Nephron (organoid): Measurements from ENCODE around the gene TUBB1.

Experiments
- H3K27ac Mint-ChIP-seq, 3 experiments: 2 replicates each; pipeline ENCODE4 v1.8.0; 2020; ENCODE audit warnings: mixed read lengths in 3 of 3, mild to moderate bottlenecking in 2 of 3, moderate library complexity in 1 of 3
- H3K27me3 Mint-ChIP-seq: 2 replicates; pipeline ENCODE4 v1.8.0; 2021; ENCODE audit warnings: low read depth, mild to moderate bottlenecking, moderate library complexity, mixed read lengths
- H3K36me3 Mint-ChIP-seq: 2 replicates; pipeline ENCODE4 v1.8.0; 2020; ENCODE audit warnings: low read depth, mixed read lengths
- H3K4me1 Mint-ChIP-seq: 2 replicates; pipeline ENCODE4 v1.8.0; 2020; ENCODE audit warnings: mixed read lengths
- H3K4me3 Mint-ChIP-seq, 3 experiments: 2 replicates each; pipeline ENCODE4 v1.8.0; 2020; ENCODE audit warnings: mild to moderate bottlenecking in 3 of 3, mixed read lengths in 3 of 3, moderate library complexity in 2 of 3
- H3K9me3 Mint-ChIP-seq: 2 replicates; pipeline ENCODE4 v1.8.0; 2020; ENCODE audit warnings: mixed read lengths
- TF ChIP-seq, protein P1 (sequence below), 3 experiments: fragments of 200-600 bp; sonication (generic); IDR thresholded peaks; one replicate each; pipeline ENCODE4 v1.5.0; 2021; ENCODE audit warnings: antibody characterized with exemption in 3 of 3; ENCODE audit not compliant: unreplicated experiment in 3 of 3

The TUBB1 gene

DNA sequence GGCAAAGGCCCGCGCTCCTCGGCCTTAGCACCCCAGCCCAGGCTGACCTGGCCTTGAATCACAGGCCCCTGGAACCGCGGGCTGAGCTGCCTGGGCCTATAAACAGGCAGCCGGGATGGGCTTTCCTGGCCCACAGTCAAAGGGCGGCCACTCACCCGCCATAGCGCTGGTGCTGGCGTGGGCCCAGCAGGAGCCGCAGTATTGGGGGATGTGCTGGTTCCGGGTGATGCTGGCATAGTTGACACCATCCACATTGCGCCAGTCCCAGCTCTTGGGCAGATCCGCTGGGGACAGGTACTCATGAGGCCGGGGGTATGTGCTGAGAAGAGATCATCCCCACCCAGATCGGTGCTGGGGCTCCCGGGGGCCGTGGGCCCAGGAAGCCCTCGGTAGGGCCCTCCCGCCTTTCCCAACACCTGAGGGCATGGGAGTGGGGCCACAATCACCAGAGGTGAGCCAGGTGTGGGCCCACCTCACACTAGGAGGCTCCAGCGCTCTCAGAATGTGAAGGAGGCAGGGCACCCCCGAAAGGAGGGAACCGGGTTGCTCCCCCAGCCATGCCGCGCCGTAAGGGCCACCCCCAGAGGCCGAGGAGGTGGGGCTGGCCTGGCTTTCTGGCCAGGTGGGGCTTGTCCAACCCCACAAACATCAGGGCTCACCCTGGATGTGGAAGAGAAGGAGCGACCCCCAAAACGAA lies 12.9 kb upstream of the TUBB1 start:
- peak overlapping the region in 1 of 3 experiments; percentile 54 for H3K27ac Mint-ChIP-seq
- H3K36me3 Mint-ChIP-seq, result no peaks in the 10 kb centered on the region
- TF ChIP-seq, protein P1, sequence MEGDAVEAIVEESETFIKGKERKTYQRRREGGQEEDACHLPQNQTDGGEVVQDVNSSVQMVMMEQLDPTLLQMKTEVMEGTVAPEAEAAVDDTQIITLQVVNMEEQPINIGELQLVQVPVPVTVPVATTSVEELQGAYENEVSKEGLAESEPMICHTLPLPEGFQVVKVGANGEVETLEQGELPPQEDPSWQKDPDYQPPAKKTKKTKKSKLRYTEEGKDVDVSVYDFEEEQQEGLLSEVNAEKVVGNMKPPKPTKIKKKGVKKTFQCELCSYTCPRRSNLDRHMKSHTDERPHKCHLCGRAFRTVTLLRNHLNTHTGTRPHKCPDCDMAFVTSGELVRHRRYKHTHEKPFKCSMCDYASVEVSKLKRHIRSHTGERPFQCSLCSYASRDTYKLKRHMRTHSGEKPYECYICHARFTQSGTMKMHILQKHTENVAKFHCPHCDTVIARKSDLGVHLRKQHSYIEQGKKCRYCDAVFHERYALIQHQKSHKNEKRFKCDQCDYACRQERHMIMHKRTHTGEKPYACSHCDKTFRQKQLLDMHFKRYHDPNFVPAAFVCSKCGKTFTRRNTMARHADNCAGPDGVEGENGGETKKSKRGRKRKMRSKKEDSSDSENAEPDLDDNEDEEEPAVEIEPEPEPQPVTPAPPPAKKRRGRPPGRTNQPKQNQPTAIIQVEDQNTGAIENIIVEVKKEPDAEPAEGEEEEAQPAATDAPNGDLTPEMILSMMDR (IDR thresholded peaks at IDR 0.05; ENCODE audit: unreplicated experiment in 3 of 3), result no peak
- peak overlapping the region; percentile 76 to 81 (median 78) for H3K4me3 Mint-ChIP-seq
- peaks cover 22% of the 10 kb centered on the region for H3K4me1 Mint-ChIP-seq
- peaks cover 21% of the 10 kb centered on the region for H3K27me3 Mint-ChIP-seq
- no peaks in the 10 kb centered on the region for H3K9me3 Mint-ChIP-seq

DNA sequence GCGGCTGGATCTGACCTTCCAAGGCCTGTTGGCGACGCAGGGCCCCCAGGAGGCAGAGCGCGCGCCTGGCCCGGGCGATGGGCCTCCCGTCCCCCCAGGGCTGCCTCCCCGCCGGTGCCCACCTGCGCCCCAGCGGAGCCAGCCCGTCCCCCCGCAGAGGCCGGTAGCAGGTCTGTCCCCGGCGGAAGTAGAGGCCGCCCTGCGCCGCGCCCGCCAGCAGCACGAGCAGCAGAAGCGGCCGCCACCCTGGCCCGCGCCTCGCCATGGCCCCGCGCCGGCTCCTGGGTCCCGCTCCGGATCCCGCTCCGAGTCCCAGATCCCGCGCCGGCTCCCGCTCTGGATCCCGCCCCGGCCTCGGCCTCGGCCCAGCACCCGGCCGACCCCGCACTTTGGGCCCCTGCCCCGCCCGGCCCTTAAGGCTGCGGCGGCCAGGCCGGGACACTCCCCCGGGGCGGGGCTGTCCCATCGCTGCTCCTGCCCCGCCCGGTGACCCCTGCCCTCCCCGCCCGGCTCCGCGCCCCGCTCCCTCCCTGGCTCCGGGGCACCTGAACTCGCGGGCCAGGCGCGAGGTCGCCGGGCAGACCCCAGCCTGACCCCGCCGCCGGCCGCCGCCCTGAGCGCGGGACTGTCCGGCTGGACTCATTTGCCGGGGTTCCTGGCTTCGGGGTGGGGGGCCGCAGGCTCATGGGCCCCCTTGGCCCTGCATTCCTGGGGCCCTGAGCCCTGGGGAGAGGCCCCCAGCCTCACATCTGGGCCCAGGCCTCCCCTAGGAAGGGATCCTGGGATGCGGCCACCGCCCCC lies 12.2 kb upstream of the TUBB1 start, which contains the start of gene CTSZ:
Gene CTSZ (minus strand): TSS at position 391 of the 801 bp plus-strand sequence. CDS start 126 bp downstream, at position 265.
- no peaks in the 10 kb centered on the region for H3K36me3 Mint-ChIP-seq
- H3K27ac Mint-ChIP-seq, result peak within 1 kb of the TSS in 1 of 3 experiments; percentile 54
- TF ChIP-seq, protein P1 (IDR thresholded peaks at IDR 0.05; ENCODE audit: unreplicated experiment in 3 of 3), result no peak
- H3K4me1 Mint-ChIP-seq, result peaks cover 22% of the 10 kb centered on the region
- peak within 1 kb of the TSS; percentile 79 to 81 (median 81) for H3K4me3 Mint-ChIP-seq
- peaks cover 25% of the 10 kb centered on the region for H3K27me3 Mint-ChIP-seq
- H3K9me3 Mint-ChIP-seq, result no peaks in the 10 kb centered on the region

DNA sequence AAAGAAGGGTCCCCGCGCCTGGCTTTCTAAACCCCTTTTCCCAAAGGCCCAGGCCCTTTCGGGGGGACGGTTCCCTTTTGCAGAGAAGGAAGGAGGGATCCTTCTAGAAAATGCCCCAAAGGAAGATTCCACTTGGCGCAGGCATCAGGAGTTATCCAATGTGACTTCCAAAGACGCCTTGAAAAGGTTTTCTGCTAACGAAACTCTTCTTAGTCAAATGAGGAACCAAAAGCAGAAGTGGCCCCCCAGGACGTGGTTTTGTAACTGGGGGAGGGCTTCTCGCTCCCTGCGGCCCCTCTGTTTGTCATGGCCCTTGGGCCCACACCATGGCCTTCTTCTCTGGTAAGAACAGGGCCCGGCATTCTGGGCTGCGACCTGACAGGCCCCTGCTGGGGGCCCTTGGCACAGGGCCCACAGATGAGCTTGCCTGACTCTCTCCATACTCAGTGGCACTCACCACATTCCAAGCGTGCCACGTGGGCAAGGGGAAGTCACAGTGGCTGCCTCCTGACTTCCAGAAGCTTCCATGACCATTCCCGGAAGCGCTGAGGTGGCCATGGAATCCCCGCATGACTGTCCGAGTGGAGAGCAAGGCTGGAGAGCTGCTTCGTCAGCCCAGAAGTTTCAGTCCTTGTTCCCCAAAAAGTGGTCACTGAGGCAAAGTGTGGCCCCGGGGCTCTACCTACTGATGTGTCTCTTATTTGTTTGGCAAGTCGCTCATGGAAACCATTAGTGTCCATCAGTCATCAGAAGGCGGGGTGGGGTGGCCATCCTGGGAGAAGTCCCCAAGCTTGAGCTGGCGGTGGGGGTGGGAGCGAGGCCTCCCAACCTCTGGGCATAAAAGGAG lies 11.3 kb upstream of the TUBB1 start:
- no peaks in the 10 kb centered on the region for H3K9me3 Mint-ChIP-seq
- peaks cover 22% of the 10 kb centered on the region for H3K4me1 Mint-ChIP-seq
- TF ChIP-seq, protein P1 (IDR thresholded peaks at IDR 0.05; ENCODE audit: unreplicated experiment in 3 of 3), result no peak
- H3K27me3 Mint-ChIP-seq, result peaks cover 29% of the 10 kb centered on the region
- H3K27ac Mint-ChIP-seq, result no peak overlapping the region
- H3K36me3 Mint-ChIP-seq, result no peaks in the 10 kb centered on the region
- peak overlapping the region; percentile 79 to 81 (median 79) for H3K4me3 Mint-ChIP-seq

DNA sequence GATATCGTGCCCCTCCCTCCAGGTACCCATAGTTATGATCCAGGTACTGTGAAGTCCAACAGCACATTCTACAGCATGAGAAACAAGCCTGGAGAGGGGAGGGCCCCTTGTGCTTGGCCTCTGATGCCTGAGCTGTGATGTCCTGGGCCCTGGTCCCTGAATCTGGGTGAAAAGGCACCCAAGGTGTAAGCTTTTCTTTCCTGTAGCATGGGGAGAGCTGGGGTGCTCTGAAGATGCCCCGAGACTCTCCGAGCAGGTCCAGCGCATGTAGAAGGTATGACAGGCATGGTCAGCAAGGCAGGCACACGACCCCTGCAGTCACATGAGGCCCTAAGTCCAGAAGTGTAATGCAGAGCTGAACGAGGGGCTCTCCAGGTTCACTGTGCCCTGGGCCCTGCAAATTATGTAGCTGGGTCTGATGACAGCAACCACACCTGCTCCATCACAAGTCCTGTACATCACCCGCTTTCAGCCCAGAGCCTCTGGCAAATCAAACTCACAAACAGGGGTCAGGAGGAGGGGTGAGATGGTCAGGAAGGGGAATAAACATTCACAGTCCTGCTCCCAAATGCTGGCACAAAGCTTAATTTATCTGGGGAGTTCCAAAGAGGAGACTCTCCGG lies 10.4 kb upstream of the TUBB1 start:
- H3K4me3 Mint-ChIP-seq, result peak overlapping the region; percentile 17 to 81 (median 64)
- H3K36me3 Mint-ChIP-seq, result no peaks in the 10 kb centered on the region
- H3K9me3 Mint-ChIP-seq, result no peaks in the 10 kb centered on the region
- H3K27me3 Mint-ChIP-seq, result peaks cover 24% of the 10 kb centered on the region
- H3K27ac Mint-ChIP-seq, result no peak overlapping the region
- TF ChIP-seq, protein P1 (IDR thresholded peaks at IDR 0.05; ENCODE audit: unreplicated experiment in 3 of 3), result no peak
- H3K4me1 Mint-ChIP-seq, result peaks cover 20% of the 10 kb centered on the region

- H3K4me1 Mint-ChIP-seq, result peaks cover 10% of the 10 kb centered on the region
- no peaks in the 10 kb centered on the region for H3K36me3 Mint-ChIP-seq
- TF ChIP-seq, protein P1 (IDR thresholded peaks at IDR 0.05; ENCODE audit: unreplicated experiment in 3 of 3), result no peak
- H3K4me3 Mint-ChIP-seq, result peak overlapping the region in 2 of 3 experiments; percentile 13 to 59
- H3K9me3 Mint-ChIP-seq, result no peaks in the 10 kb centered on the region
- H3K27me3 Mint-ChIP-seq, result peaks cover 24% of the 10 kb centered on the region
- H3K27ac Mint-ChIP-seq, result no peak overlapping the region
Observed at GRCh38 chr20:59010321-59010994, 8.8 kb upstream of the TUBB1 start.
